ENCODE measurements around the gene POLRMT.
"Not testable (repeated sequence)": the region's sequence is repeated elsewhere in the genome, so short reads cannot be mapped to it uniquely, and the experiment has no call there.

Gene POLRMT

GRCh38 chr19:609004-609346, 24.4 kb downstream of the POLRMT start:
- H3K4me3 ChIP-seq (ENCODE audit: control insufficient read depth, low read depth, low read length): no peak overlapping the region
- TF ChIP-seq CTCF (IDR thresholded peaks at IDR 0.05; ENCODE audit: control insufficient read depth, insufficient read depth, low read depth, low read length, missing control alignments): no peak

GRCh38 chr19:608155-609003, 25.0 kb downstream of the POLRMT start:
- DNase-seq (ENCODE audit: low read depth): no peak
- no peak for TF ChIP-seq CTCF (IDR thresholded peaks at IDR 0.05; ENCODE audit: control insufficient read depth, insufficient read depth, low read depth, low read length, missing control alignments)

More at GRCh38 chr19:609004-609346, 24.4 kb downstream of the POLRMT start:
- DNase-seq (ENCODE audit: low read depth): no peak

GRCh38 chr19:607301-608154, 25.8 kb downstream of the POLRMT start:
- TF ChIP-seq CTCF (IDR thresholded peaks at IDR 0.05; ENCODE audit: control insufficient read depth, insufficient read depth, low read depth, low read length, missing control alignments): no peak
- no peak for DNase-seq (ENCODE audit: low read depth)
- H3K4me3 ChIP-seq (ENCODE audit: control insufficient read depth, low read depth, low read length): no peak overlapping the region

More at GRCh38 chr19:608155-609003, 25.0 kb downstream of the POLRMT start:
- H3K4me3 ChIP-seq (ENCODE audit: control insufficient read depth, low read depth, low read length): no peak overlapping the region

GRCh38 chr19:605061-605971, 28.0 kb downstream of the POLRMT start:
- H3K4me3 ChIP-seq (ENCODE audit: control insufficient read depth, low read depth, low read length); DNase-seq (ENCODE audit: low read depth): not testable (repeated sequence)

GRCh38 chr19:604355-604754, 29.0 kb downstream of the POLRMT start:
- no peak for DNase-seq (ENCODE audit: low read depth)
- TF ChIP-seq CTCF (IDR thresholded peaks at IDR 0.05; ENCODE audit: control insufficient read depth, insufficient read depth, low read depth, low read length, missing control alignments): no peak
- H3K4me3 ChIP-seq (ENCODE audit: control insufficient read depth, low read depth, low read length): no peak overlapping the region

- H3K4me3 ChIP-seq (ENCODE audit: control insufficient read depth, low read depth, low read length); DNase-seq (ENCODE audit: low read depth): not testable (repeated sequence)
Observed at GRCh38 chr19:603779-604178, 29.6 kb downstream of the POLRMT start.

- not testable (repeated sequence) for H3K4me3 ChIP-seq (ENCODE audit: control insufficient read depth, low read depth, low read length); DNase-seq (ENCODE audit: low read depth)
Observed at GRCh38 chr19:603302-603639, 30.1 kb downstream of the POLRMT start.

All from AG09309 (cell line).